Ishikawa (cell line): ENCODE measurements around the gene SLC6A18.

Source experiments
- EP300 ChIP-seq: IDR thresholded peaks from 2 replicates; pipeline ENCODE4 v1.6.1; 2012; ENCODE audit warnings: borderline replicate concordance
- FOXM1 ChIP-seq: IDR thresholded peaks from 2 replicates; pipeline ENCODE4 v1.6.1; 2012; ENCODE audit warnings: low read depth, borderline replicate concordance
- RAD21 ChIP-seq: IDR thresholded peaks from 2 replicates; pipeline ENCODE4 v1.6.1; 2012; ENCODE audit warnings: low read depth
- TAF1 ChIP-seq: IDR thresholded peaks from 2 replicates; pipeline ENCODE4 v1.6.1; 2012; ENCODE audit warnings: low read depth, mild to moderate bottlenecking
- TCF12 ChIP-seq: IDR thresholded peaks from 2 replicates; pipeline ENCODE4 v1.6.1; 2012; ENCODE audit warnings: low read depth
- TEAD4 ChIP-seq: IDR thresholded peaks from 2 replicates; pipeline ENCODE4 v1.6.1; 2012
- YY1 ChIP-seq: IDR thresholded peaks from 2 replicates; pipeline ENCODE4 v1.6.1; 2012; ENCODE audit warnings: low read depth
- TF ChIP-seq, protein P1 (sequence below): IDR thresholded peaks from 2 replicates; pipeline ENCODE4 v1.6.1; 2012; ENCODE audit warnings: low read depth, mild to moderate bottlenecking
- TF ChIP-seq, protein P2 (sequence below): IDR thresholded peaks from 2 replicates; pipeline ENCODE4 v1.6.1; 2012
- TF ChIP-seq, protein P3 (sequence below): IDR thresholded peaks from 2 replicates; pipeline ENCODE4 v1.6.1; 2012

Gene SLC6A18

DNA sequence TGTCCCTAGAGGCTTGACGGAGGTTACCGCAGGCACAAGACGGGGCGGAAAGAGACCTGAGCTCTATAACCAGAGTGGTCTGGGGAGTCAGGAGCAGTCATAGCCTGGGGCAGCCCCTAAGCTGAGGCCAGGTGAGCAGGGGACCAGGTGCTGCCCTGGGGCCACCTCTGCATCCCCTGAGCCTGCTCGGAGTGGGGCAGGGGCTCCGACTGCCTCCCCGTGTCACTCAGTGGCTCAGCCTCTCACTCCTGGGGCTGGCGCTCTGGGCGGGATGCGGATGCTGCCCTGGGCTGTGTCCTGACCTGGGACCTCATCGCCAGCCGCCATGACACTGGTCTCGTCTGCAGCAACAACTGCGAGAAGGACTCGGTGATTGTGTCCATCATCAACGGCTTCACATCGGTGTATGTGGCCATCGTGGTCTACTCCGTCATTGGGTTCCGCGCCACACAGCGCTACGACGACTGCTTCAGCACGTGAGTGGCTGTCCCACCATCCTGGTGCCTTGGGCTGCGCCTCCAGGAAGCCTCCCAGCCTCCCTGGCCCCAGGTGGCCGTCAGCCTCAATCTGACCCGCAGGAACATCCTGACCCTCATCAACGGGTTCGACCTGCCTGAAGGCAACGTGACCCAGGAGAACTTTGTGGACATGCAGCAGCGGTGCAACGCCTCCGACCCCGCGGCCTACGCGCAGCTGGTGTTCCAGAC is 8.8 kb upstream of the SLC6A18 start:
- TF ChIP-seq YY1, result no peak
- TF ChIP-seq, protein P1, sequence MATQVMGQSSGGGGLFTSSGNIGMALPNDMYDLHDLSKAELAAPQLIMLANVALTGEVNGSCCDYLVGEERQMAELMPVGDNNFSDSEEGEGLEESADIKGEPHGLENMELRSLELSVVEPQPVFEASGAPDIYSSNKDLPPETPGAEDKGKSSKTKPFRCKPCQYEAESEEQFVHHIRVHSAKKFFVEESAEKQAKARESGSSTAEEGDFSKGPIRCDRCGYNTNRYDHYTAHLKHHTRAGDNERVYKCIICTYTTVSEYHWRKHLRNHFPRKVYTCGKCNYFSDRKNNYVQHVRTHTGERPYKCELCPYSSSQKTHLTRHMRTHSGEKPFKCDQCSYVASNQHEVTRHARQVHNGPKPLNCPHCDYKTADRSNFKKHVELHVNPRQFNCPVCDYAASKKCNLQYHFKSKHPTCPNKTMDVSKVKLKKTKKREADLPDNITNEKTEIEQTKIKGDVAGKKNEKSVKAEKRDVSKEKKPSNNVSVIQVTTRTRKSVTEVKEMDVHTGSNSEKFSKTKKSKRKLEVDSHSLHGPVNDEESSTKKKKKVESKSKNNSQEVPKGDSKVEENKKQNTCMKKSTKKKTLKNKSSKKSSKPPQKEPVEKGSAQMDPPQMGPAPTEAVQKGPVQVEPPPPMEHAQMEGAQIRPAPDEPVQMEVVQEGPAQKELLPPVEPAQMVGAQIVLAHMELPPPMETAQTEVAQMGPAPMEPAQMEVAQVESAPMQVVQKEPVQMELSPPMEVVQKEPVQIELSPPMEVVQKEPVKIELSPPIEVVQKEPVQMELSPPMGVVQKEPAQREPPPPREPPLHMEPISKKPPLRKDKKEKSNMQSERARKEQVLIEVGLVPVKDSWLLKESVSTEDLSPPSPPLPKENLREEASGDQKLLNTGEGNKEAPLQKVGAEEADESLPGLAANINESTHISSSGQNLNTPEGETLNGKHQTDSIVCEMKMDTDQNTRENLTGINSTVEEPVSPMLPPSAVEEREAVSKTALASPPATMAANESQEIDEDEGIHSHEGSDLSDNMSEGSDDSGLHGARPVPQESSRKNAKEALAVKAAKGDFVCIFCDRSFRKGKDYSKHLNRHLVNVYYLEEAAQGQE, result no peak
- no peak for TF ChIP-seq TCF12

DNA sequence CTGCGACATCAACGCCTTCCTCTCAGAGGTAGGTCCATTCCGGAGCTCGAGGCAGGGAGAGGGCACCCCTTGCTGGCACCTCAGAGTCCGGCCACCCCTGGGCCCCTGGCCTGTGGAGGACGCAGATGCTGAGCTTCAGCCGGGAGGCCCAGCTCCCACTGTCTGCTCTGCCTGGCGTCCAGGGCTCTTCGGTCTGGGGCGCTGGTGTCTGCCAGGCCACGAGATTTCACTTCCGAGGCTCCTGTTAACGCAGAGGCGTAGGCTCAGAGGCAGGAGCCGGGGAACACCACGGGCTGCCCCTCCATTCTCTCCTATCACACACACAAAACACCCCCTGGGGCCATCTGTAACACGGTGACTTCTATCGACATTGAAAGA is 8.3 kb upstream of the SLC6A18 start:
- TF ChIP-seq TCF12, result no peak
- TF ChIP-seq YY1, result no peak
- no peak for TF ChIP-seq FOXM1
- TF ChIP-seq, protein P1, result no peak
- TF ChIP-seq TAF1, result no peak

DNA sequence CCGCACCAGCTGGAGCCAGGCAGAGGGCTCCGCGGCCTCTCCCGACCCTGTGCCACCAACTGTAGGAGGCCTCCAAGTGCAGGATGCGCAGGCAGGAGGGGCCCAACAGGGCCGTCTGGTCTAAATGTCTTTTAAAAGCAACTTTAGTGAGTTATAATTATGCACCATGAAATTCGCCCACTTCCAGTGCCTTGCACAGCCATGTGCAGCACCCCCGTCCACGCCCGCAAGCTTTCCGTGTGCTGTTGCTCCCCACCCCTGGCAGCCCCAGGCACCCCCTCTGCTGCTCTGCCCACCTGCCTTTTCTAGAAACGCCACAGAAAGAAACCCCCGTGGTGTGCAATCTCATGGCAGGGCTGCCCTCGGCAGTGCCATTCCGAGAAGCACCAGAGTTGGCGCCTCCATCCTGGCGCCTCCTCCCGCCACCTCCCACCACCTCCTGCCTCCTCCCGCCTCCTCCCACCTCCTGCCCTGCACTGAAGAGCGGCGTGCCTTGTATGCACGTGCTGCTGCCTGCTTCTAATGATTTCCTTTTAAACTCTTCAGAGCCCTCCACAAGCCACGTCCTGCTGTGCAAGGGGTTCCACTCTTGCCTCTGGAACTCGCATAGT is 7.5 kb upstream of the SLC6A18 start:
- TF ChIP-seq TAF1 (no peak), RAD21 (no peak), YY1 (no peak), EP300 (no peak)
- TF ChIP-seq, protein P2, sequence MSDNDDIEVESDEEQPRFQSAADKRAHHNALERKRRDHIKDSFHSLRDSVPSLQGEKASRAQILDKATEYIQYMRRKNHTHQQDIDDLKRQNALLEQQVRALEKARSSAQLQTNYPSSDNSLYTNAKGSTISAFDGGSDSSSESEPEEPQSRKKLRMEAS, result peak; percentile 86
- TF ChIP-seq, protein P3, sequence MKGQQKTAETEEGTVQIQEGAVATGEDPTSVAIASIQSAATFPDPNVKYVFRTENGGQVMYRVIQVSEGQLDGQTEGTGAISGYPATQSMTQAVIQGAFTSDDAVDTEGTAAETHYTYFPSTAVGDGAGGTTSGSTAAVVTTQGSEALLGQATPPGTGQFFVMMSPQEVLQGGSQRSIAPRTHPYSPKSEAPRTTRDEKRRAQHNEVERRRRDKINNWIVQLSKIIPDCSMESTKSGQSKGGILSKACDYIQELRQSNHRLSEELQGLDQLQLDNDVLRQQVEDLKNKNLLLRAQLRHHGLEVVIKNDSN, result no peak
- TF ChIP-seq, protein P1, result no peak

DNA sequence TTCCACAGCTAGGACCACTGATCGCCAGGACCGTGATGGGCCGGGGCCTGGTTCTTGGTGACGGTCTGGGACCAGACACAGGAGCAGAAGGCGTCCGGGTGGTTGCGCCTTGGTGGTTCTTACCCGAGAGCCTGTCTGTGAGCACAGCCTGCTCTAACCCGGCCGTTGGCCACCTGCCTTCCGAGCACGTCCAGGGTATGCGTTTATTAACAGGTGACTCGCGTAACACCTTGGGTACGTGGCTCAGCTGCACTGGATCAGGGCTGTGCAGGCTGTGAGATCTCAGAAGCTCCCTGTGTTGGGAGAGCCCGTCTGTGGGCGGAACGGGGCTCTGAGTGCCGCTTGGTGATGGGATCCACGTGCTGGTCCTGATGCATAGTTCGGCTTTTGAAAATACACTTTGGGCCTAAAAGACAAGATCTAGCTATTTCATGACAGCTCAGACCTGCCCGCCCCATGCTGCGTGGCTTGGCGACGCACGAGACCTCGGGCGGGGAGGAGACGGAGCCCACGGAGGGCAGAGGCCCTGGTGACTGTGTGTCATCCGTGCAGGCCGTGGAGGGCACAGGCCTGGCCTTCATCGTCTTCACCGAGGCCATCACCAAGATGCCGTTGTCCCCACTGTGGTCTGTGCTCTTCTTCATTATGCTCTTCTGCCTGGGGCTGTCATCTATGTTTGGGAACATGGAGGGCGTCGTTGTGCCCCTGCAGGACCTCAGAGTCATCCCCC is 6.7 kb upstream of the SLC6A18 start:
- TF ChIP-seq EP300 (no peak), TEAD4 (no peak), FOXM1 (no peak)
- TF ChIP-seq, protein P1, result no peak
- TF ChIP-seq, protein P2, result no peak
